K562 (cell line): ENCODE data around the gene ITIH3. TPM values are rescaled to one million over a fixed set of nuclear protein-coding genes. Genes with fewer than 3 reads are reported as not detected.

Source experiments
- E2F4 ChIP-seq: sonication (generic); formaldehyde crosslinking; IDR thresholded peaks from 2 replicates; pipeline ENCODE4 v1.8.0; 2022; ENCODE audit warnings: mild to moderate bottlenecking, low read depth, missing genetic modification reagents
- E4F1 ChIP-seq: fragments of 250-450 bp; sonication (Bioruptor Pico); IDR thresholded peaks from 2 replicates; pipeline ENCODE4 v1.5.0; 2021; ENCODE audit warnings: mild to moderate bottlenecking, borderline replicate concordance
- GTF2F1 ChIP-seq: IDR thresholded peaks from 2 replicates; pipeline ENCODE4 v1.6.1; 2011; ENCODE audit warnings: low read depth, low read length, improper control_type of control experiment
- TEAD1 ChIP-seq, 2 experiments: fragments of 450-650 bp in 1 of 2; sonication (generic) in 1 of 2; formaldehyde crosslinking; IDR thresholded peaks; 2 replicates each; pipeline versions ENCODE4 v1.4.0 to v1.8.0; 2020 to 2022; ENCODE audit warnings: mild to moderate bottlenecking in 2 of 2, missing genetic modification reagents in 1 of 2
- ZMIZ1 ChIP-seq, 2 experiments: fragments of 150-350 bp in 1 of 2; IDR thresholded peaks; 2 replicates each; pipeline ENCODE4 v1.6.1; 2012 to 2016; ENCODE audit warnings: low read depth in 2 of 2, low read length in 2 of 2, mild to moderate bottlenecking in 1 of 2, moderate library complexity in 1 of 2
- ZNF140 ChIP-seq: fragments of 250-450 bp; sonication (Bioruptor Pico); IDR thresholded peaks from 2 replicates; pipeline ENCODE4 v1.8.0; 2021; ENCODE audit warnings: moderate library complexity, mild to moderate bottlenecking, inconsistent platforms
- ZNF408 ChIP-seq: fragments of 250-450 bp; sonication (Bioruptor Pico); IDR thresholded peaks from 2 replicates; pipeline ENCODE4 v1.4.0; 2020; ENCODE audit warnings: low read depth, mild to moderate bottlenecking, moderate library complexity
- ZNF668 ChIP-seq: fragments of 250-450 bp; sonication (Bioruptor Pico); IDR thresholded peaks from 2 replicates; pipeline ENCODE4 v1.8.0; 2022; ENCODE audit warnings: mild to moderate bottlenecking, inconsistent platforms
- polyA plus RNA-seq, 8 experiments: library from polyadenylated mRNA; depleted of rRNA in 4 of 8; stranded (reverse) in 5 of 8; unstranded in 3 of 8; fragments of >200 nt; fragmentation: Nextera tagmentation in 2 of 8; fragmentation: Illumina TruSeq in 1 of 8; extraction: Ambion mirVana in 2 of 8; extraction: Trizol in 1 of 8; gene quantifications; 2 replicates each; pipeline versions ENCODE4 v1.2.1 to v1.2.3, GENCODE V29; 2011 to 2014; ENCODE audit warnings: inconsistent platforms in 1 of 8, missing spikeins in 1 of 8
- total RNA-seq, 7 experiments: library from RNA; depleted of rRNA in 6 of 7; stranded (reverse); fragments of >200 nt in 6 of 7; fragmentation: Illumina TruSeq in 2 of 7; extraction: Trizol in 2 of 7; gene quantifications; 2 replicates each; pipeline versions ENCODE4 v1.2.1 to v1.2.3, GENCODE V29; 2011 to 2021; ENCODE audit warnings: low replicate concordance in 1 of 7

ITIH3 gene
- total and polyA plus RNA-seq, 9 of the 15 experiments (the other 6 are each of a cell fraction or from before 2014, with no cell fraction given): 0.07 to 0.35 TPM; not detected in 7

- TF ChIP-seq E4F1 (CRISPR knock-in tag) (no peak), ZNF668 (CRISPR knock-in tag) (no peak), ZMIZ1 (IDR thresholded peaks at IDR 0.05; ENCODE audit: low read depth in 2 of 2, low read length in 2 of 2) (no peak), TEAD1 (CRISPR knock-in tag; IDR thresholded peaks at IDR 0.05) (no peak), GTF2F1 (no peak), ZNF408 (CRISPR knock-in tag) (no peak), ZNF140 (CRISPR knock-in tag) (no peak), E2F4 (CRISPR knock-in tag) (no peak)
Observed at GRCh38 chr3:52763466-52763865, 31.1 kb upstream of the ITIH3 start (continued).
